Measurements from ENCODE around the gene SLX4IP. TPM values are rescaled to one million over a fixed set of nuclear protein-coding genes. Genes with fewer than 3 reads are reported as not detected.

The SLX4IP gene
- total RNA-seq, 1 experiment from 2014 or later = 5.4 TPM

DNA sequence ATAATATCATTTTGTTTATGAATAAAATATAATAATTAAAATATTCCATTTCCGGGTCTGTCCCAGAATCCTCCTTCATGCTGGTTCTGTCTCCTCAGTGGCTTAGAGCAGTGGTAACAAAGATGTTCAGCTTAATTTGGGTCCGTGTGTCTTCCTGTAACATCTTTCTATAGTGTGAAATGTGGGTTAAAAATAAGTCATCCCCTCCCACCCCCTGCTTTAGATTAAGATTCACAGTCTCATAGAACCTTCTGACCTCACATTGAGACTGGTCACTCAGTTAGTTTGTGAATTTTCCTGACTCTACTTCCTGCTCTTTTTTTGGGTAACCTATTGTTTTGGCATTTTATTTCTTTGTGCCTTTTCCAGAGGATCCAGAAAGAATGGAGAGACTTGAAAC is 55.2 kb downstream of the SLX4IP start:
- peaks cover 11% of the 10 kb centered on the region for H3K4me1 Mint-ChIP-seq (ENCODE audit: low read depth, unreplicated experiment)
- no TSS peak for BruUV-seq (replicated peaks)
- no peak for DNase-seq
- no peaks in the 10 kb centered on the region for H3K36me3 Mint-ChIP-seq (ENCODE audit: insufficient read depth, unreplicated experiment)
- CTCF ChIA-PET = no interaction called here
- no peak overlapping the region for H3K4me3 Mint-ChIP-seq (ENCODE audit: low read depth, unreplicated experiment)
- TF ChIP-seq, protein P1, sequence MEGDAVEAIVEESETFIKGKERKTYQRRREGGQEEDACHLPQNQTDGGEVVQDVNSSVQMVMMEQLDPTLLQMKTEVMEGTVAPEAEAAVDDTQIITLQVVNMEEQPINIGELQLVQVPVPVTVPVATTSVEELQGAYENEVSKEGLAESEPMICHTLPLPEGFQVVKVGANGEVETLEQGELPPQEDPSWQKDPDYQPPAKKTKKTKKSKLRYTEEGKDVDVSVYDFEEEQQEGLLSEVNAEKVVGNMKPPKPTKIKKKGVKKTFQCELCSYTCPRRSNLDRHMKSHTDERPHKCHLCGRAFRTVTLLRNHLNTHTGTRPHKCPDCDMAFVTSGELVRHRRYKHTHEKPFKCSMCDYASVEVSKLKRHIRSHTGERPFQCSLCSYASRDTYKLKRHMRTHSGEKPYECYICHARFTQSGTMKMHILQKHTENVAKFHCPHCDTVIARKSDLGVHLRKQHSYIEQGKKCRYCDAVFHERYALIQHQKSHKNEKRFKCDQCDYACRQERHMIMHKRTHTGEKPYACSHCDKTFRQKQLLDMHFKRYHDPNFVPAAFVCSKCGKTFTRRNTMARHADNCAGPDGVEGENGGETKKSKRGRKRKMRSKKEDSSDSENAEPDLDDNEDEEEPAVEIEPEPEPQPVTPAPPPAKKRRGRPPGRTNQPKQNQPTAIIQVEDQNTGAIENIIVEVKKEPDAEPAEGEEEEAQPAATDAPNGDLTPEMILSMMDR (IDR thresholded peaks at IDR 0.05; ENCODE audit: unreplicated experiment) = no peak
- peak overlapping the region; percentile 21 for H3K27ac Mint-ChIP-seq (ENCODE audit: unreplicated experiment)
- H3K9me3 Mint-ChIP-seq (ENCODE audit: low read depth, unreplicated experiment) = no peaks in the 10 kb centered on the region
- intact Hi-C loops (cut with micrococcal nuclease; ENCODE audit: unreplicated experiment) = no loop called here
- no peaks in the 10 kb centered on the region for H3K27me3 Mint-ChIP-seq (ENCODE audit: unreplicated experiment)

DNA sequence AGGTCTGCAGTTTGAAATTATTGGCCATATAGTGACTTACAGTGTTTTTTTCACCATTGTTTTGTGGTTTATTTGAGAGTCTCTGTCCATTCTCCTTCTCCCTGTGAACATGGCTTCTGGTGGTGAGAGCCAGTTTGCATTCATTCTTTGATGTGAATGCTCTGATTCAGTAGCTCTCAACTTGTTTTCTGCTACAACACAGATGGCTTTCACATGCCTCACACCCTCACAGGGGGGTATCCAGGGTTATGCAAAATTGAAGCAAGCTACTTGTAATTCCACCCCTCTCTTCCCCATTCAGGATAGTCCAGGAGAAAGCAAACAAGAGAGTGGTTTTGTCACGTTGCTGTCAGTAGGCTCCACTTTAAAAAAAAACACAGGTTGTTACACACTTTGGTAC is 55.6 kb downstream of the SLX4IP start:
- CTCF ChIA-PET = no interaction called here
- Mint-ChIP-seq H3K36me3 (ENCODE audit: insufficient read depth, unreplicated experiment) (no peaks in the 10 kb centered on the region), H3K4me3 (ENCODE audit: low read depth, unreplicated experiment) (no peak overlapping the region), H3K9me3 (ENCODE audit: low read depth, unreplicated experiment) (no peaks in the 10 kb centered on the region), H3K27ac (ENCODE audit: unreplicated experiment) (peak overlapping the region; percentile 21), H3K27me3 (ENCODE audit: unreplicated experiment) (no peaks in the 10 kb centered on the region), H3K4me1 (ENCODE audit: low read depth, unreplicated experiment) (peaks cover 11% of the 10 kb centered on the region)
- intact Hi-C loops (cut with micrococcal nuclease; ENCODE audit: unreplicated experiment) = no loop called here
- DNase-seq = no peak
- TF ChIP-seq, protein P1 (IDR thresholded peaks at IDR 0.05; ENCODE audit: unreplicated experiment) = no peak
- BruUV-seq (replicated peaks) = no TSS peak

DNA sequence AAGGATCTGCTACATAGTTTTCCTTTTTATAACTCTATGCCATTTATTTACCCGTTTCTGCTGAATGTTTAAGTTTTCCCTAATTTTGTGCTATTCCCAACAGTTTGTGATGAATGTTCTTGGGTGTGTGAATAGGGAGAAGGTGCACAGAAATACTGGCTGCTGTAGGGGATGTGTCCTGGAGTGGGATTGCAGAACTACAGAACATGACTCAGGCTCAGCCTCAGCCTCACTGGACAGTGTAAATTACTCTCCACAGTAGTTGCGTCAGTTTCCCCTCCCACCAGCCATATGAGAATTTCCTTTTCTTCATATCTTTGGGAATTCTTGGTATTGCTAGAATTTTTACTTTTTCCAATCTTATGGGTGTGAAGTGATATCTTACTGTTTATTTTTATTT is 57.0 kb downstream of the SLX4IP start:
- H3K4me1 Mint-ChIP-seq (ENCODE audit: low read depth, unreplicated experiment) = peaks cover 11% of the 10 kb centered on the region
- no peak overlapping the region for H3K27ac Mint-ChIP-seq (ENCODE audit: unreplicated experiment)
- H3K9me3 Mint-ChIP-seq (ENCODE audit: low read depth, unreplicated experiment) = no peaks in the 10 kb centered on the region
- CTCF ChIA-PET = no interaction called here
- no TSS peak for BruUV-seq (replicated peaks)
- H3K27me3 Mint-ChIP-seq (ENCODE audit: unreplicated experiment) = no peaks in the 10 kb centered on the region
- no peak overlapping the region for H3K4me3 Mint-ChIP-seq (ENCODE audit: low read depth, unreplicated experiment)
- DNase-seq = no peak
- TF ChIP-seq, protein P1 (IDR thresholded peaks at IDR 0.05; ENCODE audit: unreplicated experiment) = no peak
- no peaks in the 10 kb centered on the region for H3K36me3 Mint-ChIP-seq (ENCODE audit: insufficient read depth, unreplicated experiment)
- intact Hi-C loops (cut with micrococcal nuclease; ENCODE audit: unreplicated experiment) = no loop called here

DNA sequence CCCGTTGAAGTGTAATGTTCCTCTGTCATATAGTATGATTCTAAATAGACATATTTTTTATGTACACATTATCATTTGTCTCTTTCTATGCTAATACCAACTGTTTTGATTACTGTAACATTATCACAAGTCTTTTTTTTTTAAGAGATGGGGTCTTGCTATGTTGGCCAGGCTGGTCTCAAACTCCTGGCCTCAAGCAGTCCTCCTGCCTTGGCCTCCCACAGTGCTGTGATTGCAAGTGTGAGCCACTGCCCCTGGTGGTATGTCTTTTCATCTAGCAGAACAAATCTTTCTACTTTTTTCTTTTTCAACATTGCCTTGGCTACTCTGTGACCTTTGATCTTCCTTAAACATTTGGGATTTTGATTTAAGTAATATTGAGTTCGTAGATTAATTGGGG is 57.7 kb downstream of the SLX4IP start:
- H3K4me3 Mint-ChIP-seq (ENCODE audit: low read depth, unreplicated experiment) = no peak overlapping the region
- intact Hi-C loops (cut with micrococcal nuclease; ENCODE audit: unreplicated experiment) = no loop called here

More for the DNA sequence above, 57.7 kb downstream of the SLX4IP start:
- no peak for DNase-seq
- peaks cover 11% of the 10 kb centered on the region for H3K4me1 Mint-ChIP-seq (ENCODE audit: low read depth, unreplicated experiment)
- H3K27me3 Mint-ChIP-seq (ENCODE audit: unreplicated experiment) = no peaks in the 10 kb centered on the region
- TF ChIP-seq, protein P1 (IDR thresholded peaks at IDR 0.05; ENCODE audit: unreplicated experiment) = no peak
- H3K27ac Mint-ChIP-seq (ENCODE audit: unreplicated experiment) = no peak overlapping the region
- BruUV-seq (replicated peaks) = no TSS peak
- no peaks in the 10 kb centered on the region for H3K36me3 Mint-ChIP-seq (ENCODE audit: insufficient read depth, unreplicated experiment)
- CTCF ChIA-PET = no interaction called here
- no peaks in the 10 kb centered on the region for H3K9me3 Mint-ChIP-seq (ENCODE audit: low read depth, unreplicated experiment)
